K562 (cell line): ENCODE data around the gene EPHB1. TPM values are rescaled to one million over a fixed set of nuclear protein-coding genes. Genes with fewer than 3 reads are reported as not detected.

Experiments used
- ATAC-seq: fragments of 200-7000 bp; cut with Tn5 transposase; 3 replicates; pipeline ENCODE4 v1.9.1; 2020; ENCODE audit warnings: moderate library complexity
- BruUV-seq: library from RNA; stranded (reverse); fragments of 400-500 nt; replicated peaks from 2 replicates; lab custom pipeline; 2021; lab: Mats Ljungman, UMichigan
- CTCF ChIA-PET: fragments of 300-600 bp; formaldehyde crosslinking; extraction: SDS; loops from one replicate; lab custom pipeline; 2021; ENCODE audit warnings: low intra/inter-chr PET ratio; lab: Yijun Ruan, JAX
- POLR2A ChIA-PET: fragments of 300-600, 350-650 bp; sonication (Branson Sonifier 250); formaldehyde crosslinking; extraction: SDS; loops from one replicate; lab custom pipeline; 2021; ENCODE audit warnings: antibody characterized with exemption, inconsistent platforms; lab: Yijun Ruan, JAX
- DNase-seq, 4 experiments: peaks; one replicate each; pipeline versions ENCODE4 v3.0.0 to v3.0.0-alpha.2; 2011 to 2018; ENCODE audit warnings: low spot score in 3 of 4, mixed read lengths in 3 of 4; ENCODE audit errors: extremely low read depth in 1 of 4
- FAIRE-seq: peaks from 2 replicates; lab custom pipeline; 2011; peaks lifted over from hg19 to GRCh38; lab: Jason Lieb, UNC
- H2AFZ ChIP-seq: 2 replicates; pipeline ENCODE4 v1.6.0; 2011; ENCODE audit warnings: low read depth, low read length, control low read depth, inconsistent platforms
- H3K27ac ChIP-seq: fragments of 200-600 bp; 3 replicates; pipeline ENCODE4 v1.8.0; 2011; ENCODE audit warnings: low read depth, mild to moderate bottlenecking, control low read depth, inconsistent platforms, low read length, moderate library complexity, mixed read lengths; ENCODE audit errors: extremely low read depth
- H3K27me3 ChIP-seq, 2 experiments: fragments of 300-600 bp in 1 of 2; 2 replicates in 1 of 2; 3 replicates in 1 of 2; pipeline versions ENCODE4 v1.6.0 to v1.8.0; 2011; ENCODE audit warnings: inconsistent platforms in 2 of 2, low read length in 2 of 2, mild to moderate bottlenecking in 1 of 2, mixed read lengths in 1 of 2, moderate library complexity in 1 of 2; ENCODE audit not compliant: control insufficient read depth in 2 of 2, insufficient read depth in 2 of 2
- H3K36me3 ChIP-seq: fragments of 300-600 bp; 3 replicates; pipeline ENCODE4 v1.8.0; 2011; ENCODE audit warnings: mild to moderate bottlenecking, low read length, inconsistent platforms; ENCODE audit not compliant: control insufficient read depth, insufficient read depth
- H3K4me1 ChIP-seq, 2 experiments: fragments of 200-600 bp in 1 of 2; replicated peaks in 1 of 2; 2 replicates in 1 of 2; 3 replicates in 1 of 2; pipeline versions ENCODE4 v1.5.1 to v1.8.0; 2011; ENCODE audit warnings: inconsistent platforms in 2 of 2, low read length in 2 of 2, mild to moderate bottlenecking in 1 of 2, mixed read lengths in 1 of 2, moderate library complexity in 1 of 2; ENCODE audit not compliant: control insufficient read depth in 2 of 2, insufficient read depth in 2 of 2
- H3K4me2 ChIP-seq: 2 replicates; pipeline ENCODE4 v1.6.1; 2011; ENCODE audit warnings: low read length, control low read depth, inconsistent platforms, mixed read lengths; ENCODE audit not compliant: insufficient read depth
- H3K4me3 ChIP-seq: fragments of 200-600 bp; sonication (generic), shearing (Covaris generic); 2 replicates; pipeline ENCODE4 v1.5.1; 2016; ENCODE audit warnings: control low read depth, inconsistent platforms
- H3K79me2 ChIP-seq: fragments of 200-600 bp; 3 replicates; pipeline ENCODE4 v1.8.0; 2011; ENCODE audit warnings: low read length, inconsistent platforms; ENCODE audit not compliant: control insufficient read depth, insufficient read depth
- H3K9ac ChIP-seq, 2 experiments: 2 replicates each; pipeline versions ENCODE4 v1.6.0 to v1.6.1; 2011; ENCODE audit warnings: low read depth in 2 of 2, low read length in 2 of 2, control low read depth in 1 of 2, inconsistent platforms in 1 of 2, mild to moderate bottlenecking in 1 of 2, mixed read lengths in 1 of 2; ENCODE audit not compliant: insufficient read depth in 1 of 2
- H3K9me1 ChIP-seq: one replicate; pipeline ENCODE4 v1.6.0; 2011; ENCODE audit warnings: inconsistent platforms, mild to moderate bottlenecking, low read length, moderate library complexity; ENCODE audit not compliant: control insufficient read depth, insufficient read depth
- H3K9me3 ChIP-seq: replicated peaks from 2 replicates; pipeline ENCODE4 v1.5.1; 2011; ENCODE audit warnings: low read depth, low read length, inconsistent platforms; ENCODE audit not compliant: control insufficient read depth, insufficient read depth
- H4K20me1 ChIP-seq: replicated peaks from 2 replicates; pipeline ENCODE4 v1.6.1; 2011; ENCODE audit warnings: low read length, inconsistent platforms, mixed read lengths; ENCODE audit not compliant: control insufficient read depth, insufficient read depth
- POLR3A ChIP-seq: IDR thresholded peaks from 2 replicates; pipeline ENCODE4 v1.6.1; 2011; ENCODE audit warnings: borderline replicate concordance, mild to moderate bottlenecking, moderate library complexity; ENCODE audit not compliant: insufficient read length, insufficient read depth; ENCODE audit errors: extremely low read depth
- RBM39 ChIP-seq: fragments of 200-400 bp; formaldehyde crosslinking; optimal IDR thresholded peaks from 2 replicates; pipeline ENCODE3; 2018; ENCODE audit warnings: low read depth, low read length
- WGBS: fragments of 100-300 bp; shearing (Covaris generic); methylation state at CpG from one replicate; pipeline ENCODE4 v1.1.6; 2016; ENCODE audit warnings: low coverage, mixed read lengths; ENCODE audit not compliant: insufficient coverage; ENCODE audit errors: missing lambda C conversion rate; 5-methylcytosine and 5-hydroxymethylcytosine counted together
- in situ Hi-C: fragments of 300-500 bp; cut with MboI; formaldehyde crosslinking; loops from 4 replicates; pipeline ENCODE4 v1.15.0; 2018; ENCODE audit warnings: inconsistent platforms, mixed read lengths
- intact Hi-C: fragments of 100-400 bp; cut with micrococcal nuclease; formaldehyde crosslinking; loops from 2 replicates; pipeline ENCODE4 v1.14.2; 2022
- polyA plus RNA-seq, 8 experiments: library from polyadenylated mRNA; depleted of rRNA in 4 of 8; stranded (reverse) in 5 of 8; unstranded in 3 of 8; fragments of >200 nt; fragmentation: Nextera tagmentation in 2 of 8; fragmentation: Illumina TruSeq in 1 of 8; extraction: Ambion mirVana in 2 of 8; extraction: Trizol in 1 of 8; gene quantifications; 2 replicates each; pipeline versions ENCODE4 v1.2.1 to v1.2.3, GENCODE V29; 2011 to 2014; ENCODE audit warnings: inconsistent platforms in 1 of 8, missing spikeins in 1 of 8
- total RNA-seq, 7 experiments: library from RNA; depleted of rRNA in 6 of 7; stranded (reverse); fragments of >200 nt in 6 of 7; fragmentation: Illumina TruSeq in 2 of 7; extraction: Trizol in 2 of 7; gene quantifications; 2 replicates each; pipeline versions ENCODE4 v1.2.1 to v1.2.3, GENCODE V29; 2011 to 2021; ENCODE audit warnings: low replicate concordance in 1 of 7
- TF ChIP-seq, protein P1 (sequence below): fragments of 450-650 bp; formaldehyde crosslinking; IDR thresholded peaks from 2 replicates; pipeline ENCODE4 v1.4.0; 2020; ENCODE audit warnings: mild to moderate bottlenecking
- TF ChIP-seq, protein P2 (sequence below): sonication (generic); formaldehyde crosslinking; IDR thresholded peaks from 2 replicates; pipeline ENCODE4 v1.8.0; 2022; ENCODE audit warnings: mild to moderate bottlenecking, missing genetic modification reagents, borderline replicate concordance

The EPHB1 gene
- total and polyA plus RNA-seq, 9 of the 15 experiments (the other 6 are each of a cell fraction or from before 2014, with no cell fraction given): 0.29 TPM; not detected in 8

DNA sequence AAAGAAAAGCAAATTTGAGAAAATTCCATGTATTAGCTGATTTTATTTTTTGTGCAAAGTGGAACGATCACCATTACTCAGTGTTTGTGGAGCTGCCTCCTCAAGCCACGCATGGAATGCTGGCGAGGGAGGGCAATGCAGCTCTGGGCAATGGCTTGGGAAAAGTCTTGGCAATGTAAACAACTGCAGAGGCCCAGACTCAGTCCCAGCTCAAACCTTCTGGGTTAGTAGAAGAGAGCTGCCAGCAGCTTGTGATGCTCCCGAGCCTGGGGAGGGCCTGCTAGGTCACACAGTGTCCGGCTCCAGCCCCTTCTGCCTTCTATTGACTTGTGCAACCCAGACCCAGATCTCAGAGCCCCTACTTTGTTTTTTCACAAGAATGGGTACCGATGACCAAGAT, 4.3 kb downstream of the EPHB1 start:
- Histone ChIP-seq H3K9ac (no peak overlapping the region), H3K4me1 (peaks cover 0 to 11% of the 10 kb centered on the region in 2 experiments; a peak in 2 of 5 replicates), H3K4me3 (no peak overlapping the region), H3K79me2 (no peaks in the 10 kb centered on the region), H3K9me1 (no peaks in the 10 kb centered on the region), H4K20me1 (no peaks in the 10 kb centered on the region), H3K36me3 (no peaks in the 10 kb centered on the region)
- no peak for FAIRE-seq
- 0% methylated on average over 6 of the region's 6 CpGs for WGBS
- in situ Hi-C loops: loop anchor here (25.0 kb wide), 1 partner anchor 1088 kb away; no protein-coding TSS in a partner anchor
- no TSS peak for BruUV-seq
- TF ChIP-seq POLR3A: no peak
- no peak for TF ChIP-seq RBM39
- TF ChIP-seq, all 486 proteins: peak for 0
- CTCF ChIA-PET: no interaction called here
- Histone ChIP-seq H3K4me2 (no peak overlapping the region), H2AFZ (no peak overlapping the region), H3K27ac (no peak overlapping the region), H3K27me3 (peaks cover 0 to 8% of the 10 kb centered on the region in 2 experiments; a peak in 1 of 5 replicates), H3K9me3 (no peaks in the 10 kb centered on the region)
- no peak for DNase-seq
- intact Hi-C loops: loop anchor here (5.0 to 10.0 kb wide), 4 partner anchors 445 to 1245 kb away; no protein-coding TSS in a partner anchor
- POLR2A ChIA-PET: no interaction called here
- no peak for ATAC-seq

GRCh38 chr3:134801204-134801958, 6.3 kb downstream of the EPHB1 start:
- DNase-seq (no peak), FAIRE-seq (no peak), ATAC-seq (no peak)
- Histone ChIP-seq H3K9ac (no peak overlapping the region), H3K4me3 (no peak overlapping the region), H3K79me2 (no peaks in the 10 kb centered on the region), H3K4me1 (no peaks in the 10 kb centered on the region), H3K27ac (no peak overlapping the region), H4K20me1 (no peaks in the 10 kb centered on the region), H3K4me2 (no peak overlapping the region), H3K9me1 (no peaks in the 10 kb centered on the region), H3K27me3 (peaks cover 0 to 8% of the 10 kb centered on the region in 2 experiments; a peak in 1 of 5 replicates), H2AFZ (no peak overlapping the region), H3K9me3 (no peaks in the 10 kb centered on the region), H3K36me3 (no peaks in the 10 kb centered on the region)
- no TSS peak for BruUV-seq
- 7% methylated on average over 6 of the region's 6 CpGs for WGBS
- ChIA-PET CTCF (no interaction called here), POLR2A (interaction anchor here (0.6 kb wide), 1 partner anchor 514 kb away, joined by 3 read pairs; no protein-coding TSS in a partner anchor)
- intact Hi-C loops: no loop called here
- in situ Hi-C loops: no loop called here
- TF ChIP-seq, protein P1, sequence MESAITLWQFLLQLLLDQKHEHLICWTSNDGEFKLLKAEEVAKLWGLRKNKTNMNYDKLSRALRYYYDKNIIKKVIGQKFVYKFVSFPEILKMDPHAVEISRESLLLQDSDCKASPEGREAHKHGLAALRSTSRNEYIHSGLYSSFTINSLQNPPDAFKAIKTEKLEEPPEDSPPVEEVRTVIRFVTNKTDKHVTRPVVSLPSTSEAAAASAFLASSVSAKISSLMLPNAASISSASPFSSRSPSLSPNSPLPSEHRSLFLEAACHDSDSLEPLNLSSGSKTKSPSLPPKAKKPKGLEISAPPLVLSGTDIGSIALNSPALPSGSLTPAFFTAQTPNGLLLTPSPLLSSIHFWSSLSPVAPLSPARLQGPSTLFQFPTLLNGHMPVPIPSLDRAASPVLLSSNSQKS: no peak
- TF ChIP-seq, protein P2, sequence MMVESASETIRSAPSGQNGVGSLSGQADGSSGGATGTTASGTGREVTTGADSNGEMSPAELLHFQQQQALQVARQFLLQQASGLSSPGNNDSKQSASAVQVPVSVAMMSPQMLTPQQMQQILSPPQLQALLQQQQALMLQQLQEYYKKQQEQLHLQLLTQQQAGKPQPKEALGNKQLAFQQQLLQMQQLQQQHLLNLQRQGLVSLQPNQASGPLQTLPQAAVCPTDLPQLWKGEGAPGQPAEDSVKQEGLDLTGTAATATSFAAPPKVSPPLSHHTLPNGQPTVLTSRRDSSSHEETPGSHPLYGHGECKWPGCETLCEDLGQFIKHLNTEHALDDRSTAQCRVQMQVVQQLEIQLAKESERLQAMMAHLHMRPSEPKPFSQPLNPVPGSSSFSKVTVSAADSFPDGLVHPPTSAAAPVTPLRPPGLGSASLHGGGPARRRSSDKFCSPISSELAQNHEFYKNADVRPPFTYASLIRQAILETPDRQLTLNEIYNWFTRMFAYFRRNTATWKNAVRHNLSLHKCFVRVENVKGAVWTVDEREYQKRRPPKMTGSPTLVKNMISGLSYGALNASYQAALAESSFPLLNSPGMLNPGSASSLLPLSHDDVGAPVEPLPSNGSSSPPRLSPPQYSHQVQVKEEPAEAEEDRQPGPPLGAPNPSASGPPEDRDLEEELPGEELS: no peak
